GM12878 (cell line): ENCODE results near the gene FUS. TPM values are rescaled to one million over a fixed set of nuclear protein-coding genes. Genes with fewer than 3 reads are reported as not detected.

Experiments
- ATAC-seq: fragments of 200-7000 bp; cut with Tn5 transposase; 3 replicates; pipeline ENCODE4 v1.9.1; 2020; ENCODE audit warnings: mild to moderate bottlenecking, moderate library complexity
- BruUV-seq: library from RNA; stranded (reverse); fragments of 400-500 nt; replicated peaks from 2 replicates; lab custom pipeline; 2021; lab: Mats Ljungman, UMichigan
- CTCF ChIA-PET: fragments of 300-600 bp; sonication (Branson Sonifier 250); formaldehyde crosslinking; extraction: SDS; loops from one replicate; lab custom pipeline; 2021; ENCODE audit warnings: inconsistent platforms; lab: Yijun Ruan, JAX
- POLR2A ChIA-PET: fragments of 350-600 bp; formaldehyde crosslinking; extraction: SDS; loops from one replicate; lab custom pipeline; 2021; ENCODE audit warnings: inconsistent platforms; lab: Charles Lee
- RAD21 ChIA-PET: fragments of 300-600 bp; sonication (Branson Sonifier 250); formaldehyde crosslinking; loops from one replicate; lab custom pipeline; 2023; ENCODE audit warnings: antibody characterized with exemption; ENCODE audit not compliant: unreplicated experiment; lab: Charles Lee
- SMC1A ChIA-PET: fragments of 300-600 bp; sonication (Branson Sonifier 250); formaldehyde crosslinking; loops from one replicate; lab custom pipeline; 2023; ENCODE audit not compliant: unreplicated experiment, uncharacterized antibody; lab: Charles Lee
- DNase-seq: peaks from one replicate; pipeline ENCODE4 v3.0.0-alpha.2; 2011; ENCODE audit warnings: low read depth, low spot score
- FAIRE-seq: peaks from 3 replicates; lab custom pipeline; 2011; peaks lifted over from hg19 to GRCh38; lab: Jason Lieb, UNC
- H2AFZ ChIP-seq: 2 replicates; pipeline ENCODE4 v1.6.0; 2011; ENCODE audit warnings: low read depth, low read length, control low read depth; ENCODE audit not compliant: control insufficient read depth
- H3K27ac ChIP-seq: 2 replicates; pipeline ENCODE4 v1.5.1; 2011; ENCODE audit warnings: control low read depth; ENCODE audit not compliant: control insufficient read depth, insufficient read depth
- H3K27me3 ChIP-seq, 2 experiments: replicated peaks in 1 of 2; 2 replicates each; pipeline versions ENCODE4 v1.6.0 to v1.6.1; 2011; ENCODE audit warnings: low read length in 1 of 2; ENCODE audit not compliant: control insufficient read depth in 2 of 2, insufficient read depth in 2 of 2
- H3K36me3 ChIP-seq, 2 experiments: 2 replicates each; pipeline ENCODE4 v1.5.1; 2011; ENCODE audit warnings: low read length in 1 of 2; ENCODE audit not compliant: control insufficient read depth in 2 of 2, insufficient read depth in 2 of 2
- H3K4me1 ChIP-seq: 2 replicates; pipeline ENCODE4 v1.6.1; 2011; ENCODE audit warnings: mild to moderate bottlenecking, low read length, moderate library complexity, mixed read lengths; ENCODE audit not compliant: control insufficient read depth, insufficient read depth
- H3K4me2 ChIP-seq: 2 replicates; pipeline ENCODE4 v1.6.0; 2011; ENCODE audit warnings: control low read depth; ENCODE audit not compliant: control insufficient read depth, insufficient read depth
- H3K4me3 ChIP-seq: fragments of 200-600 bp; sonication (generic); 2 replicates; pipeline ENCODE4 v1.5.1; 2016
- H3K79me2 ChIP-seq: 2 replicates; pipeline ENCODE4 v1.6.0; 2011; ENCODE audit warnings: low read length; ENCODE audit not compliant: control insufficient read depth, insufficient read depth
- H3K9ac ChIP-seq: 2 replicates; pipeline ENCODE4 v1.8.0; 2011; ENCODE audit warnings: low read length, control low read depth, mixed read lengths; ENCODE audit not compliant: control insufficient read depth, insufficient read depth
- H3K9me3 ChIP-seq: replicated peaks from 3 replicates; pipeline ENCODE4 v1.5.1; 2011; ENCODE audit warnings: mild to moderate bottlenecking, low read length; ENCODE audit not compliant: control insufficient read depth, insufficient read depth
- H4K20me1 ChIP-seq: 2 replicates; pipeline ENCODE4 v1.6.0; 2011; ENCODE audit not compliant: control insufficient read depth, insufficient read depth
- CBX5 ChIP-seq: sonication (generic); IDR thresholded peaks from 2 replicates; pipeline ENCODE4 v1.6.1; 2016; ENCODE audit warnings: low read depth, moderate library complexity, mild to moderate bottlenecking, inconsistent platforms
- CEBPB ChIP-seq, 2 experiments: fragments of 150-350 bp in 1 of 2; IDR thresholded peaks; 2 replicates each; pipeline ENCODE4 v1.6.1; 2012 to 2014; ENCODE audit warnings: low read depth in 2 of 2, low read length in 2 of 2, borderline replicate concordance in 1 of 2, inconsistent platforms in 1 of 2
- EGR1 ChIP-seq, 2 experiments: IDR thresholded peaks; 1 replicate in 1 of 2; 2 replicates in 1 of 2; pipeline ENCODE4 v1.6.1; 2011 to 2012; ENCODE audit warnings: low read depth in 2 of 2, low read length in 2 of 2, borderline replicate concordance in 1 of 2, mild to moderate bottlenecking in 1 of 2, moderate library complexity in 1 of 2
- EP300 ChIP-seq, 2 experiments: fragments of 150-350 bp in 1 of 2; IDR thresholded peaks; 2 replicates each; pipeline ENCODE4 v1.6.1; 2011 to 2012; ENCODE audit warnings: low read depth in 2 of 2, low read length in 2 of 2, borderline replicate concordance in 1 of 2, improper control_type of control experiment in 1 of 2, inconsistent platforms in 1 of 2; ENCODE audit not compliant: control insufficient read depth in 1 of 2
- HDAC2 ChIP-seq: fragments of 200-600 bp; sonication (generic); IDR thresholded peaks from 2 replicates; pipeline ENCODE4 v1.6.1; 2017
- HDGF ChIP-seq: fragments of 450-650 bp; IDR thresholded peaks from 2 replicates; pipeline ENCODE4 v1.6.1; 2016; ENCODE audit warnings: antibody characterized with exemption
- JUNB ChIP-seq: IDR thresholded peaks from 2 replicates; pipeline ENCODE4 v1.6.1; 2016; ENCODE audit warnings: antibody characterized with exemption, mild to moderate bottlenecking
- KAT2A ChIP-seq: conservative IDR thresholded peaks from 2 replicates; pipeline ENCODE4 v1.6.1; 2011; ENCODE audit warnings: low read depth, low read length; ENCODE audit not compliant: control insufficient read depth
- MTA2 ChIP-seq: fragments of 450-650 bp; IDR thresholded peaks from 2 replicates; pipeline ENCODE4 v1.6.1; 2016; ENCODE audit warnings: low read depth, mild to moderate bottlenecking, moderate library complexity
- NR2C1 ChIP-seq: fragments of 450-650 bp; IDR thresholded peaks from 2 replicates; pipeline ENCODE4 v1.6.1; 2017; ENCODE audit warnings: antibody characterized with exemption, mild to moderate bottlenecking, moderate library complexity
- NR2F1 ChIP-seq: fragments of 450-650 bp; conservative IDR thresholded peaks from 2 replicates; pipeline ENCODE4 v1.6.1; 2017; ENCODE audit warnings: mild to moderate bottlenecking
- PAX5 ChIP-seq: IDR thresholded peaks from 2 replicates; pipeline ENCODE4 v1.6.1; 2011; ENCODE audit warnings: low read depth, low read length, borderline replicate concordance
- PAX8 ChIP-seq: fragments of 450-650 bp; IDR thresholded peaks from 2 replicates; pipeline ENCODE4 v1.6.1; 2017; ENCODE audit warnings: mild to moderate bottlenecking, moderate library complexity
- SREBF2 ChIP-seq: IDR thresholded peaks from 2 replicates; pipeline ENCODE4 v1.6.1; 2012; ENCODE audit warnings: mild to moderate bottlenecking, low read length
- SUZ12 ChIP-seq: fragments of 200-600 bp; sonication (generic); IDR thresholded peaks from one replicate; pipeline ENCODE4 v1.6.1; 2018; ENCODE audit warnings: antibody characterized with exemption, mild to moderate bottlenecking; ENCODE audit not compliant: unreplicated experiment
- TAF1 ChIP-seq: IDR thresholded peaks from 2 replicates; pipeline ENCODE4 v1.6.1; 2011; ENCODE audit warnings: mild to moderate bottlenecking, low read depth, low read length, borderline replicate concordance
- TCF12 ChIP-seq: IDR thresholded peaks from 2 replicates; pipeline ENCODE4 v1.6.1; 2011; ENCODE audit warnings: low read depth, mild to moderate bottlenecking, low read length
- TCF3 ChIP-seq: IDR thresholded peaks from 2 replicates; pipeline ENCODE4 v1.6.1; 2012; ENCODE audit warnings: low read depth, mild to moderate bottlenecking, low read length, borderline replicate concordance; ENCODE audit not compliant: insufficient read depth
- WGBS: methylation state at CpG from one replicate; pipeline ENCODE4 v1.1.6; 2016; ENCODE audit warnings: low lambda C conversion rate; ENCODE audit not compliant: insufficient replicate concordance, insufficient coverage; ENCODE audit errors: missing lambda C conversion rate; 5-methylcytosine and 5-hydroxymethylcytosine counted together
- in situ Hi-C: fragments of 300-500 bp; cut with MboI; formaldehyde crosslinking; loops from 9 replicates; pipeline ENCODE4 v1.14.3; 2018; ENCODE audit warnings: mixed read lengths
- intact Hi-C: fragments of 100-400 bp; cut with micrococcal nuclease; formaldehyde crosslinking; loops from one replicate; pipeline ENCODE4 v1.14.2; 2022; ENCODE audit not compliant: unreplicated experiment
- polyA plus RNA-seq, 11 experiments: library from polyadenylated mRNA; depleted of rRNA in 4 of 11; unstranded in 6 of 11; stranded (reverse) in 5 of 11; fragments of >200 nt; fragmentation: Nextera tagmentation in 4 of 11; fragmentation: Illumina TruSeq in 1 of 11; extraction: Ambion mirVana in 4 of 11; extraction: Trizol in 1 of 11; gene quantifications; 1 replicate in 1 of 11; 2 replicates in 10 of 11; pipeline versions ENCODE4 v1.2.1 to v1.2.3, GENCODE V29; 2011 to 2016; ENCODE audit warnings: inconsistent platforms in 2 of 11, missing spikeins in 2 of 11, low read depth in 1 of 11
- total RNA-seq, 4 experiments: library from RNA; depleted of rRNA in 3 of 4; stranded (reverse); fragments of >200 nt in 3 of 4; fragmentation: Illumina TruSeq in 1 of 4; extraction: Trizol in 1 of 4; gene quantifications; 2 replicates each; pipeline versions ENCODE4 v1.2.1 to v1.2.3, GENCODE V29; 2013 to 2021
- TF ChIP-seq, protein P1 (sequence below): IDR thresholded peaks from 2 replicates; pipeline ENCODE4 v1.6.1; 2012; ENCODE audit warnings: low read depth, low read length, improper control_type of control experiment
- TF ChIP-seq, protein P2 (sequence below): fragments of 450-650 bp; conservative IDR thresholded peaks from 2 replicates; pipeline ENCODE4 v1.6.1; 2017; ENCODE audit warnings: mild to moderate bottlenecking, moderate library complexity

The FUS gene
- total and polyA plus RNA-seq, 10 of the 15 experiments (the other 5 are each of a cell fraction or from before 2014, with no cell fraction given), result 46.8 to 521 (median 347) TPM

DNA sequence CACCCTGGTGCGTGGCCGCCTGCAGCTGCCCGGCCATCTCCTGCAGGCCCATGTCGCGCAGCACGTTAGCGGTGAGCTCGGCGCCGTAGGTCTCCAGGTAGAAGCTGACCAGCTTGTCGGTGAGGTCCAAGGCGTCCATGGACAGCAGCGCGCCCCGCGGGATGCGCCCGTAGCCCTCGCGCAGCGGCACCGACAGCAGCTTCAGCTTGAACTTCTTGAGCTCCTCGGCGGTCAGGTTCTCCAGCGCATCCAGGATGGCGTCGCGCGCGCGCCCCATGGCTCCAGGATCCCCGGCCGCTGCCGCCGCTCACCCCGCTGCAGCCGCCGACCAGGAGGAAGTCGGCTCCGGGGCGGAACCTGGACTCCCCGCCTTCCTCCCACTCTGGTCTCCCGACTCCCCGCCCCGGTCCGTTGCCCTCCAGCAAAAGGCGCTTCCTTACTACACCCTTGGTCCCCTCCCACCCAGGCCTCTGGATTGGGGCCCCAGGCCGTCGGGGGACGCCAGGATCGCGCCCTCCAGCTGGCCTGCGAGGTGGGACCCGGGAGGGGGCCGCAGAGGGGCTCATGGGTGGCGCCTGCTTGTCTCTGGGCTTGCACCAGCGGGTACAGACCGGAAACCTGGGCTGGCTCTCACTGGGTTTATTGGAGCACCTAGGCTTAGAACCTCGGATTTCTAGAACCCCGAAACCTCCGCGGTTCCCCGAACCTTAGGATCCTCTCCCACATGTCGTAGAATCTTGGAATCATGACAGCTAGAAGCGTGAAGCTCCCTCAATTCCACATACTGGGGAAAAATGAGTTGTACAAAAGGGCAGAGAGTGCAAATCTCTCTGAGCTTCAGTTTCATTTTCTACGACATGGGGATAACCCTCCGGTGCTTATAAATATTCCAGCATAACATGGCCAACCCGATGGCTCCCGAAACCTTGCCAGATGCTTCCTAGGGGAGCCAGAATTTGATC is 22.8 kb downstream of the FUS start, which contains the start of gene PYCARD:
PYCARD (minus strand) TSS at position 347 of the 962 bp plus-strand sequence; CDS start at position 277, 70 bp downstream.
- peak; percentile 51 for ATAC-seq
- H3K9me3 ChIP-seq, result no peaks in the 10 kb centered on the region
- H3K4me1 ChIP-seq, result peaks cover 24% of the 10 kb centered on the region
- no peaks in the 10 kb centered on the region for H3K27me3 ChIP-seq
- DNase-seq, result no peak
- CTCF ChIA-PET, result interaction anchor here (0.6 to 3.5 kb wide), 13 partner anchors 20 to 258 kb away, joined by 3 to 26 read pairs (median 4); partner anchors contain the start of genes FUS and ZNF843
- peak; percentile 31 for FAIRE-seq
- peak within 1 kb of the TSS; percentile 91 for H3K4me2 ChIP-seq
- no peaks in the 10 kb centered on the region for H4K20me1 ChIP-seq
- in situ Hi-C loops, result loop anchor here (5.0 to 10.0 kb wide), 2 partner anchors 240 to 672 kb away; partner anchors contain the start of genes ZNF267 and ZNF843
- peaks cover 3% of the 10 kb centered on the region; the same call in 1 of the 2 replicates for H3K79me2 ChIP-seq
- BruUV-seq, result no TSS peak
- peaks cover 0 to 4% of the 10 kb centered on the region in 2 experiments; a peak in 2 of 4 replicates for H3K36me3 ChIP-seq
- POLR2A ChIA-PET, result interaction anchor here (0.7 to 3.5 kb wide), 13 partner anchors 9 to 151 kb away, joined by 3 to 26 read pairs (median 4); partner anchors contain the start of genes FUS, ITGAM and KAT8
- WGBS, result 2% methylated on average over 55 of the region's 69 CpGs
- intact Hi-C loops, result loop anchor here (1.0 to 5.0 kb wide), 4 partner anchors 85 to 240 kb away; partner anchors contain the start of gene ZNF843
- SMC1A ChIA-PET, result interaction anchor here (0.6 to 2.2 kb wide), 19 partner anchors 13 to 228 kb away, joined by 3 to 14 read pairs (median 3); partner anchors contain the start of genes ITGAM, ITGAX and PYDC1
- peak within 1 kb of the TSS; percentile 74 for H3K9ac ChIP-seq
- peak within 1 kb of the TSS; percentile 76 for H3K27ac ChIP-seq
- RAD21 ChIA-PET, result interaction anchor here (0.7 to 3.1 kb wide), 17 partner anchors 8 to 241 kb away, joined by 3 to 14 read pairs (median 6); partner anchors contain the start of genes FUS and ITGAX
- H3K4me3 ChIP-seq, result peak within 1 kb of the TSS; percentile 86
- peak within 1 kb of the TSS; percentile 81 for H2AFZ ChIP-seq
- no peak for TF ChIP-seq SUZ12
- TF ChIP-seq TCF3, result no peak
- no peak for TF ChIP-seq NR2C1
- TF ChIP-seq, protein P1, sequence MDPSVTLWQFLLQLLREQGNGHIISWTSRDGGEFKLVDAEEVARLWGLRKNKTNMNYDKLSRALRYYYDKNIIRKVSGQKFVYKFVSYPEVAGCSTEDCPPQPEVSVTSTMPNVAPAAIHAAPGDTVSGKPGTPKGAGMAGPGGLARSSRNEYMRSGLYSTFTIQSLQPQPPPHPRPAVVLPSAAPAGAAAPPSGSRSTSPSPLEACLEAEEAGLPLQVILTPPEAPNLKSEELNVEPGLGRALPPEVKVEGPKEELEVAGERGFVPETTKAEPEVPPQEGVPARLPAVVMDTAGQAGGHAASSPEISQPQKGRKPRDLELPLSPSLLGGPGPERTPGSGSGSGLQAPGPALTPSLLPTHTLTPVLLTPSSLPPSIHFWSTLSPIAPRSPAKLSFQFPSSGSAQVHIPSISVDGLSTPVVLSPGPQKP, result no peak
- TF ChIP-seq, protein P2, sequence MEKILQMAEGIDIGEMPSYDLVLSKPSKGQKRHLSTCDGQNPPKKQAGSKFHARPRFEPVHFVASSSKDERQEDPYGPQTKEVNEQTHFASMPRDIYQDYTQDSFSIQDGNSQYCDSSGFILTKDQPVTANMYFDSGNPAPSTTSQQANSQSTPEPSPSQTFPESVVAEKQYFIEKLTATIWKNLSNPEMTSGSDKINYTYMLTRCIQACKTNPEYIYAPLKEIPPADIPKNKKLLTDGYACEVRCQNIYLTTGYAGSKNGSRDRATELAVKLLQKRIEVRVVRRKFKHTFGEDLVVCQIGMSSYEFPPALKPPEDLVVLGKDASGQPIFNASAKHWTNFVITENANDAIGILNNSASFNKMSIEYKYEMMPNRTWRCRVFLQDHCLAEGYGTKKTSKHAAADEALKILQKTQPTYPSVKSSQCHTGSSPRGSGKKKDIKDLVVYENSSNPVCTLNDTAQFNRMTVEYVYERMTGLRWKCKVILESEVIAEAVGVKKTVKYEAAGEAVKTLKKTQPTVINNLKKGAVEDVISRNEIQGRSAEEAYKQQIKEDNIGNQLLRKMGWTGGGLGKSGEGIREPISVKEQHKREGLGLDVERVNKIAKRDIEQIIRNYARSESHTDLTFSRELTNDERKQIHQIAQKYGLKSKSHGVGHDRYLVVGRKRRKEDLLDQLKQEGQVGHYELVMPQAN, result peak; percentile 36; the same call in 1 of the 2 replicates
- TF ChIP-seq EP300 (IDR thresholded peaks at IDR 0.05; ENCODE audit: borderline replicate concordance in 1 of 2, control insufficient read depth in 1 of 2, low read depth in 2 of 2, low read length in 2 of 2), result no peak
- no peak for TF ChIP-seq TCF12
- TF ChIP-seq TAF1, result no peak
- TF ChIP-seq NR2F1, result 0 out of 2 replicates have a peak, but pooled peaks have one; percentile 39
- no peak for TF ChIP-seq KAT2A
- TF ChIP-seq PAX8, result no peak
- no peak for TF ChIP-seq HDAC2
- TF ChIP-seq SREBF2, result no peak
- no peak for TF ChIP-seq MTA2
- TF ChIP-seq EGR1 (IDR thresholded peaks at IDR 0.05; ENCODE audit: borderline replicate concordance in 1 of 2, low read depth in 2 of 2, low read length in 2 of 2), result peak in 1 of 2 experiments; percentile 6; a peak in 1 of 3 replicates
- TF ChIP-seq PAX5, result 0 out of 2 replicates have a peak, but pooled peaks have one; percentile 21
- TF ChIP-seq CBX5, result no peak
- no peak for TF ChIP-seq CEBPB (IDR thresholded peaks at IDR 0.05; ENCODE audit: borderline replicate concordance in 1 of 2, low read depth in 2 of 2, low read length in 2 of 2)
- TF ChIP-seq JUNB, result no peak
- TF ChIP-seq HDGF, result no peak
